ENCODE data around the gene NXPH1.

Gene NXPH1

GRCh38 chr7:8433477-8434289 is at the start of gene NXPH1:
TSS of gene NXPH1 (plus strand) at chr7:8433609.
- DNase-seq = peak in 3 of 56 donors; percentile 3 to 15 (median 13)

GRCh38 chr7:8384901-8385300 is 48.5 kb upstream of the NXPH1 start:
- no peak for DNase-seq

- no peak for DNase-seq
Observed at GRCh38 chr7:8386926-8387550, 46.4 kb upstream of the NXPH1 start.

- DNase-seq = peak in 49 of 56 donors; percentile 2 to 79 (median 54)
Observed at GRCh38 chr7:8387551-8388256, 45.7 kb upstream of the NXPH1 start.

GRCh38 chr7:8388257-8388625 is 45.2 kb upstream of the NXPH1 start:
- DNase-seq = no peak

- peak in 52 of 56 donors; percentile 17 to 86 (median 66) for DNase-seq
Observed at GRCh38 chr7:8389593-8390261, 43.7 kb upstream of the NXPH1 start.

- peak in 1 of 56 donors; percentile 70 for DNase-seq
Observed at GRCh38 chr7:8390262-8390626, 43.2 kb upstream of the NXPH1 start.

- no peak for DNase-seq
Observed at GRCh38 chr7:8391353-8392062, 41.9 kb upstream of the NXPH1 start.

- DNase-seq = no peak
Observed at GRCh38 chr7:8396294-8396693, 37.1 kb upstream of the NXPH1 start.

GRCh38 chr7:8408871-8409270 is 24.5 kb upstream of the NXPH1 start:
- DNase-seq = no peak

GRCh38 chr7:8411103-8411502 is 22.3 kb upstream of the NXPH1 start:
- no peak for DNase-seq

GRCh38 chr7:8413600-8413999 is 19.8 kb upstream of the NXPH1 start:
- no peak for DNase-seq

- peak in 21 of 56 donors; percentile 6 to 80 (median 35) for DNase-seq
Observed at GRCh38 chr7:8418629-8419245, 14.7 kb upstream of the NXPH1 start.

GRCh38 chr7:8422177-8422576 is 11.2 kb upstream of the NXPH1 start:
- no peak for DNase-seq

GRCh38 chr7:8423057-8423456 is 10.4 kb upstream of the NXPH1 start:
- DNase-seq = no peak

- no peak for DNase-seq
Observed at GRCh38 chr7:8425223-8425622, 8.2 kb upstream of the NXPH1 start.

- no peak for DNase-seq
Observed at GRCh38 chr7:8430643-8431042, 2.8 kb upstream of the NXPH1 start.

- no peak for DNase-seq
Observed at GRCh38 chr7:8434290-8435002, 1.0 kb downstream of the NXPH1 start.

GRCh38 chr7:8435095-8435494 is 1.7 kb downstream of the NXPH1 start:
- no peak for DNase-seq

All from nucleus accumbens (tissue), 56 donors.